Stimulated activated memory B cell treated with anti-CD40 and anti-IgM and Interleukin-4, amounts not matched to agents 10 μg/mL and 1 μg/mL and 100 μg/mL, for 72 hours (primary cell): ENCODE data around the gene RPS6KC1.

Experiments used
- ATAC-seq: fragments of 150-1000 bp; cut with Tn5 transposase; 2 replicates; pipeline ENCODE4 v1.10.0; 2021
- H3K27ac Mint-ChIP-seq: one replicate; pipeline ENCODE4 v1.8.0; 2022; ENCODE audit warnings: mild to moderate bottlenecking, mixed read lengths
- H3K27me3 Mint-ChIP-seq: one replicate; pipeline ENCODE4 v1.8.0; 2022; ENCODE audit warnings: mixed read lengths
- H3K36me3 Mint-ChIP-seq: one replicate; pipeline ENCODE4 v1.8.0; 2022; ENCODE audit warnings: mixed read lengths
- H3K4me1 Mint-ChIP-seq: one replicate; pipeline ENCODE4 v1.8.0; 2022; ENCODE audit warnings: mixed read lengths
- H3K4me3 Mint-ChIP-seq: one replicate; pipeline ENCODE4 v1.8.0; 2022; ENCODE audit warnings: mild to moderate bottlenecking, moderate library complexity, mixed read lengths
- H3K9me3 Mint-ChIP-seq: one replicate; pipeline ENCODE4 v1.8.0; 2022; ENCODE audit warnings: mixed read lengths

RPS6KC1 gene

GRCh38 chr1:213320191-213320870 lies 269.3 kb downstream of the RPS6KC1 start:
- ATAC-seq, result no peak
- Mint-ChIP-seq H3K9me3 (peaks cover 6% of the 10 kb centered on the region), H3K27me3 (no peaks in the 10 kb centered on the region)

More at GRCh38 chr1:213320191-213320870, 269.3 kb downstream of the RPS6KC1 start:
- H3K36me3 Mint-ChIP-seq, result no peaks in the 10 kb centered on the region
- H3K4me1 Mint-ChIP-seq, result no peaks in the 10 kb centered on the region
- no peak overlapping the region for H3K4me3 Mint-ChIP-seq
- H3K27ac Mint-ChIP-seq, result no peak overlapping the region
